ENCODE measurements around the gene ACSL1.

The ACSL1 gene

GRCh38 chr4:184750926-184751584 lies 74.7 kb downstream of the ACSL1 start:
- no peaks in the 10 kb centered on the region for H3K27me3 ChIP-seq (ENCODE audit: insufficient read depth, low read length, poor library complexity, severe bottlenecking)
- no peaks in the 10 kb centered on the region for H3F3A ChIP-seq (ENCODE audit: low read depth)
- no peak overlapping the region for H3K4me3 ChIP-seq (ENCODE audit: low read length, poor library complexity, severe bottlenecking)
- TF ChIP-seq EZH2phosphoT487 (IDR thresholded peaks at IDR 0.05; ENCODE audit: borderline replicate concordance) (no peak), CTCF (conservative IDR thresholded peaks at IDR 0.05; ENCODE audit: low read length) (no peak)
- no peak overlapping the region for H2AFZ ChIP-seq (ENCODE audit: low read length)
- H3K4me2 ChIP-seq (ENCODE audit: low read depth, low read length, poor library complexity, severe bottlenecking) = no peak overlapping the region
- no peaks in the 10 kb centered on the region for H4K20me1 ChIP-seq (ENCODE audit: insufficient read depth, low read length, poor library complexity, severe bottlenecking)
- no peaks in the 10 kb centered on the region for H3K79me2 ChIP-seq (ENCODE audit: insufficient read depth, low read length)
- H3K36me3 ChIP-seq (ENCODE audit: insufficient read depth, low read length) = no peaks in the 10 kb centered on the region
- H3K4me1 ChIP-seq (ENCODE audit: insufficient read depth, low read length, poor library complexity, severe bottlenecking) = peaks cover 6% of the 10 kb centered on the region
- H3K9me2 ChIP-seq (replicated peaks; ENCODE audit: low read depth, low read length) = no peaks in the 10 kb centered on the region
- no peaks in the 10 kb centered on the region for H3K9me3 ChIP-seq (ENCODE audit: insufficient read depth, low read depth, low read length)
- no peak overlapping the region for H3K9ac ChIP-seq (ENCODE audit: low read depth, low read length, poor library complexity, severe bottlenecking)

GRCh38 chr4:184748251-184748652 lies 77.5 kb downstream of the ACSL1 start:
- no peak overlapping the region for H3K4me2 ChIP-seq (ENCODE audit: low read depth, low read length, poor library complexity, severe bottlenecking)
- no peak overlapping the region for H3K4me3 ChIP-seq (ENCODE audit: low read length, poor library complexity, severe bottlenecking)
- H3K36me3 ChIP-seq (ENCODE audit: insufficient read depth, low read length) = no peaks in the 10 kb centered on the region
- no peaks in the 10 kb centered on the region for H3F3A ChIP-seq (ENCODE audit: low read depth)
- H3K79me2 ChIP-seq (ENCODE audit: insufficient read depth, low read length) = no peaks in the 10 kb centered on the region
- peaks cover 9% of the 10 kb centered on the region for H3K4me1 ChIP-seq (ENCODE audit: insufficient read depth, low read length, poor library complexity, severe bottlenecking)
- H3K27me3 ChIP-seq (ENCODE audit: insufficient read depth, low read length, poor library complexity, severe bottlenecking) = no peaks in the 10 kb centered on the region
- H4K20me1 ChIP-seq (ENCODE audit: insufficient read depth, low read length, poor library complexity, severe bottlenecking) = no peaks in the 10 kb centered on the region
- H3K9me3 ChIP-seq (ENCODE audit: insufficient read depth, low read depth, low read length) = no peaks in the 10 kb centered on the region
- H3K9me2 ChIP-seq (replicated peaks; ENCODE audit: low read depth, low read length) = no peaks in the 10 kb centered on the region
- H2AFZ ChIP-seq (ENCODE audit: low read length) = no peak overlapping the region
- H3K9ac ChIP-seq (ENCODE audit: low read depth, low read length, poor library complexity, severe bottlenecking) = no peak overlapping the region
- TF ChIP-seq EZH2phosphoT487 (IDR thresholded peaks at IDR 0.05; ENCODE audit: borderline replicate concordance) (no peak), CTCF (conservative IDR thresholded peaks at IDR 0.05; ENCODE audit: low read length) (no peak)

- peak overlapping the region; percentile 53; the same call in 1 of the 2 replicates for H2AFZ ChIP-seq (ENCODE audit: low read length)
- H3F3A ChIP-seq (ENCODE audit: low read depth) = no peaks in the 10 kb centered on the region
- no peak overlapping the region for H3K9ac ChIP-seq (ENCODE audit: low read depth, low read length, poor library complexity, severe bottlenecking)
- H3K9me3 ChIP-seq (ENCODE audit: insufficient read depth, low read depth, low read length) = no peaks in the 10 kb centered on the region
- no peaks in the 10 kb centered on the region for H3K27me3 ChIP-seq (ENCODE audit: insufficient read depth, low read length, poor library complexity, severe bottlenecking)
- H4K20me1 ChIP-seq (ENCODE audit: insufficient read depth, low read length, poor library complexity, severe bottlenecking) = no peaks in the 10 kb centered on the region
- H3K79me2 ChIP-seq (ENCODE audit: insufficient read depth, low read length) = no peaks in the 10 kb centered on the region
- no peak overlapping the region for H3K4me3 ChIP-seq (ENCODE audit: low read length, poor library complexity, severe bottlenecking)
- peaks cover 9% of the 10 kb centered on the region for H3K4me1 ChIP-seq (ENCODE audit: insufficient read depth, low read length, poor library complexity, severe bottlenecking)
- no peak for TF ChIP-seq EZH2phosphoT487 (IDR thresholded peaks at IDR 0.05; ENCODE audit: borderline replicate concordance)
- no peak for TF ChIP-seq CTCF (conservative IDR thresholded peaks at IDR 0.05; ENCODE audit: low read length)
- H3K4me2 ChIP-seq (ENCODE audit: low read depth, low read length, poor library complexity, severe bottlenecking) = no peak overlapping the region
- no peaks in the 10 kb centered on the region for H3K9me2 ChIP-seq (replicated peaks; ENCODE audit: low read depth, low read length)
- no peaks in the 10 kb centered on the region for H3K36me3 ChIP-seq (ENCODE audit: insufficient read depth, low read length)
These were observed 78.5 kb downstream of the ACSL1 start for GRCh38 chr4:184747034-184747830.

Data from Loucy (cell line).